Measurements from ENCODE around the gene HNRNPR.
A peak's percentile ranks its signal among the peaks of the same experiment; 100 is the strongest.

The HNRNPR gene

GRCh38 chr1:23354245-23354644, 10.2 kb upstream of the HNRNPR start:
- H3K4me1 ChIP-seq (ENCODE audit: control insufficient read depth, insufficient read depth, low read length) = peaks cover 11% of the 10 kb centered on the region
- peaks cover 95% of the 10 kb centered on the region for H3K27me3 ChIP-seq (ENCODE audit: control insufficient read depth, insufficient read depth, low read length, poor library complexity, severe bottlenecking)
- 46 to 49% methylated on average over 3 of the region's 3 CpGs for WGBS, 2 experiments

GRCh38 chr1:23352096-23352695, 8.1 kb upstream of the HNRNPR start:
- peaks cover 10% of the 10 kb centered on the region for H3K4me1 ChIP-seq (ENCODE audit: control insufficient read depth, insufficient read depth, low read length)
- H3K4me3 ChIP-seq (ENCODE audit: insufficient read depth, low read depth, low read length) = no peak overlapping the region
- H3K27ac ChIP-seq (ENCODE audit: insufficient read depth, low read depth, low read length, poor library complexity, severe bottlenecking) = no peak overlapping the region
- H3K27me3 ChIP-seq (ENCODE audit: control insufficient read depth, insufficient read depth, low read length, poor library complexity, severe bottlenecking) = peaks cover 88% of the 10 kb centered on the region
- 59 to 62% methylated on average over 1 of the region's 1 CpG for WGBS, 2 experiments
- no peaks in the 10 kb centered on the region for H3K9me3 ChIP-seq (ENCODE audit: control insufficient read depth, low read length)
- no peaks in the 10 kb centered on the region for H3K36me3 ChIP-seq (ENCODE audit: control insufficient read depth, insufficient read depth, low read length)

More at GRCh38 chr1:23354245-23354644, 10.2 kb upstream of the HNRNPR start:
- Histone ChIP-seq H3K4me3 (ENCODE audit: insufficient read depth, low read depth, low read length) (no peak overlapping the region), H3K27ac (ENCODE audit: insufficient read depth, low read depth, low read length, poor library complexity, severe bottlenecking) (no peak overlapping the region), H3K36me3 (ENCODE audit: control insufficient read depth, insufficient read depth, low read length) (no peaks in the 10 kb centered on the region), H3K9me3 (ENCODE audit: control insufficient read depth, low read length) (no peaks in the 10 kb centered on the region)

- Histone ChIP-seq H3K27ac (ENCODE audit: insufficient read depth, low read depth, low read length, poor library complexity, severe bottlenecking) (no peak overlapping the region), H3K4me1 (ENCODE audit: control insufficient read depth, insufficient read depth, low read length) (peaks cover 11% of the 10 kb centered on the region), H3K4me3 (ENCODE audit: insufficient read depth, low read depth, low read length) (no peak overlapping the region), H3K9me3 (ENCODE audit: control insufficient read depth, low read length) (no peaks in the 10 kb centered on the region), H3K36me3 (ENCODE audit: control insufficient read depth, insufficient read depth, low read length) (no peaks in the 10 kb centered on the region), H3K27me3 (ENCODE audit: control insufficient read depth, insufficient read depth, low read length, poor library complexity, severe bottlenecking) (peaks cover 28% of the 10 kb centered on the region)
- 92 to 96% methylated on average over 14 of the region's 14 CpGs for WGBS, 2 experiments
Observed at GRCh38 chr1:23345920-23346319, 1.8 kb upstream of the HNRNPR start.

GRCh38 chr1:23344987-23345472, 946 bp upstream of the HNRNPR start:
- peak overlapping the region; percentile 57 for H3K4me3 ChIP-seq (ENCODE audit: insufficient read depth, low read depth, low read length)
- H3K36me3 ChIP-seq (ENCODE audit: control insufficient read depth, insufficient read depth, low read length) = no peaks in the 10 kb centered on the region
- WGBS, 2 experiments = 69 to 72% methylated on average over 8 of the region's 8 CpGs
- peaks cover 20% of the 10 kb centered on the region for H3K4me1 ChIP-seq (ENCODE audit: control insufficient read depth, insufficient read depth, low read length)
- no peaks in the 10 kb centered on the region for H3K9me3 ChIP-seq (ENCODE audit: control insufficient read depth, low read length)
- peaks cover 19% of the 10 kb centered on the region for H3K27me3 ChIP-seq (ENCODE audit: control insufficient read depth, insufficient read depth, low read length, poor library complexity, severe bottlenecking)
- peak overlapping the region; percentile 96 for H3K27ac ChIP-seq (ENCODE audit: insufficient read depth, low read depth, low read length, poor library complexity, severe bottlenecking)

GRCh38 chr1:23343221-23344110, 618 bp downstream of the HNRNPR start:
- Histone ChIP-seq H3K36me3 (ENCODE audit: control insufficient read depth, insufficient read depth, low read length) (no peaks in the 10 kb centered on the region), H3K27ac (ENCODE audit: insufficient read depth, low read depth, low read length, poor library complexity, severe bottlenecking) (peak overlapping the region; percentile 96), H3K4me1 (ENCODE audit: control insufficient read depth, insufficient read depth, low read length) (peaks cover 23% of the 10 kb centered on the region), H3K4me3 (ENCODE audit: insufficient read depth, low read depth, low read length) (peak overlapping the region; percentile 57), H3K27me3 (ENCODE audit: control insufficient read depth, insufficient read depth, low read length, poor library complexity, severe bottlenecking) (peaks cover 6% of the 10 kb centered on the region), H3K9me3 (ENCODE audit: control insufficient read depth, low read length) (no peaks in the 10 kb centered on the region)
- WGBS, 2 experiments = 0% methylated on average over 66 of the region's 66 CpGs

- peaks cover 10% of the 10 kb centered on the region for H3K36me3 ChIP-seq (ENCODE audit: control insufficient read depth, insufficient read depth, low read length)
- H3K9me3 ChIP-seq (ENCODE audit: control insufficient read depth, low read length) = no peaks in the 10 kb centered on the region
- H3K4me1 ChIP-seq (ENCODE audit: control insufficient read depth, insufficient read depth, low read length) = peaks cover 23% of the 10 kb centered on the region
- peak overlapping the region; percentile 57 for H3K4me3 ChIP-seq (ENCODE audit: insufficient read depth, low read depth, low read length)
- no peak overlapping the region for H3K27ac ChIP-seq (ENCODE audit: insufficient read depth, low read depth, low read length, poor library complexity, severe bottlenecking)
- no peaks in the 10 kb centered on the region for H3K27me3 ChIP-seq (ENCODE audit: control insufficient read depth, insufficient read depth, low read length, poor library complexity, severe bottlenecking)
- WGBS, 2 experiments = 58 to 75% methylated on average over 9 to 10 of the region's 10 CpGs
Observed at GRCh38 chr1:23341931-23342692, 2.0 kb downstream of the HNRNPR start.

- no peaks in the 10 kb centered on the region for H3K9me3 ChIP-seq (ENCODE audit: control insufficient read depth, low read length)
- peaks cover 22% of the 10 kb centered on the region for H3K36me3 ChIP-seq (ENCODE audit: control insufficient read depth, insufficient read depth, low read length)
- WGBS, 2 experiments = 94 to 95% methylated on average over 4 of the region's 4 CpGs
- no peaks in the 10 kb centered on the region for H3K27me3 ChIP-seq (ENCODE audit: control insufficient read depth, insufficient read depth, low read length, poor library complexity, severe bottlenecking)
- H3K27ac ChIP-seq (ENCODE audit: insufficient read depth, low read depth, low read length, poor library complexity, severe bottlenecking) = no peak overlapping the region
- H3K4me1 ChIP-seq (ENCODE audit: control insufficient read depth, insufficient read depth, low read length) = peaks cover 23% of the 10 kb centered on the region
- no peak overlapping the region for H3K4me3 ChIP-seq (ENCODE audit: insufficient read depth, low read depth, low read length)
Observed at GRCh38 chr1:23339632-23340031, 4.5 kb downstream of the HNRNPR start.

- H3K4me1 ChIP-seq (ENCODE audit: control insufficient read depth, insufficient read depth, low read length) = peaks cover 23% of the 10 kb centered on the region
- no peaks in the 10 kb centered on the region for H3K9me3 ChIP-seq (ENCODE audit: control insufficient read depth, low read length)
- H3K27me3 ChIP-seq (ENCODE audit: control insufficient read depth, insufficient read depth, low read length, poor library complexity, severe bottlenecking) = no peaks in the 10 kb centered on the region
- WGBS, 2 experiments = 88 to 100% methylated on average over 2 of the region's 2 CpGs
- H3K4me3 ChIP-seq (ENCODE audit: insufficient read depth, low read depth, low read length) = no peak overlapping the region
- H3K27ac ChIP-seq (ENCODE audit: insufficient read depth, low read depth, low read length, poor library complexity, severe bottlenecking) = no peak overlapping the region
- H3K36me3 ChIP-seq (ENCODE audit: control insufficient read depth, insufficient read depth, low read length) = peaks cover 33% of the 10 kb centered on the region
Observed at GRCh38 chr1:23337869-23338268, 6.2 kb downstream of the HNRNPR start.

- Histone ChIP-seq H3K4me3 (ENCODE audit: insufficient read depth, low read depth, low read length) (no peak overlapping the region), H3K4me1 (ENCODE audit: control insufficient read depth, insufficient read depth, low read length) (no peaks in the 10 kb centered on the region), H3K27me3 (ENCODE audit: control insufficient read depth, insufficient read depth, low read length, poor library complexity, severe bottlenecking) (no peaks in the 10 kb centered on the region), H3K9me3 (ENCODE audit: control insufficient read depth, low read length) (no peaks in the 10 kb centered on the region), H3K27ac (ENCODE audit: insufficient read depth, low read depth, low read length, poor library complexity, severe bottlenecking) (no peak overlapping the region), H3K36me3 (ENCODE audit: control insufficient read depth, insufficient read depth, low read length) (peaks cover 54% of the 10 kb centered on the region)
- WGBS, 2 experiments = 87 to 96% methylated on average over 8 of the region's 8 CpGs
Observed at GRCh38 chr1:23331713-23332112, 12.4 kb downstream of the HNRNPR start.

GRCh38 chr1:23330846-23331245, 13.2 kb downstream of the HNRNPR start:
- Histone ChIP-seq H3K4me3 (ENCODE audit: insufficient read depth, low read depth, low read length) (no peak overlapping the region), H3K27ac (ENCODE audit: insufficient read depth, low read depth, low read length, poor library complexity, severe bottlenecking) (no peak overlapping the region), H3K36me3 (ENCODE audit: control insufficient read depth, insufficient read depth, low read length) (peaks cover 62% of the 10 kb centered on the region), H3K9me3 (ENCODE audit: control insufficient read depth, low read length) (no peaks in the 10 kb centered on the region), H3K4me1 (ENCODE audit: control insufficient read depth, insufficient read depth, low read length) (no peaks in the 10 kb centered on the region), H3K27me3 (ENCODE audit: control insufficient read depth, insufficient read depth, low read length, poor library complexity, severe bottlenecking) (no peaks in the 10 kb centered on the region)
- 100% methylated on average over 1 of the region's 1 CpG for WGBS, 2 experiments

Measured in ectodermal cell (in vitro differentiated cells).